Liver (tissue), 9 donors: ENCODE data around the gene ROR1. TPM values are rescaled to one million over a fixed set of nuclear protein-coding genes. Genes with fewer than 3 reads are reported as not detected.

Source experiments
- DNase-seq: peaks from one replicate; pipeline ENCODE4 v3.0.0-alpha.2; 2017; ENCODE audit warnings: low spot score
- H3K27ac ChIP-seq, 2 donors: one replicate each; pipeline ENCODE4 v1.7.0; 2013; ENCODE audit warnings: inconsistent platforms in 2 of 2, low read length in 2 of 2, control low read depth in 1 of 2, low read depth in 1 of 2, mild to moderate bottlenecking in 1 of 2
- H3K27me3 ChIP-seq, 4 donors: one replicate each; pipeline versions ENCODE4 v1.6.1 to v1.7.0; 2013; ENCODE audit warnings: low read length in 3 of 4, inconsistent platforms in 1 of 4, mild to moderate bottlenecking in 1 of 4, moderate library complexity in 1 of 4; ENCODE audit not compliant: control insufficient read depth in 4 of 4, insufficient read depth in 4 of 4
- H3K36me3 ChIP-seq, 4 donors: one replicate each; pipeline versions ENCODE4 v1.6.1 to v1.7.0; 2013; ENCODE audit warnings: low read length in 3 of 4, mild to moderate bottlenecking in 3 of 4, low read depth in 1 of 4, moderate library complexity in 1 of 4; ENCODE audit not compliant: control insufficient read depth in 4 of 4, insufficient read depth in 3 of 4
- H3K4me1 ChIP-seq, 4 donors: one replicate each; pipeline versions ENCODE4 v1.6.1 to v1.7.0; 2013; ENCODE audit warnings: low read length in 3 of 4, mild to moderate bottlenecking in 3 of 4, moderate library complexity in 1 of 4; ENCODE audit not compliant: control insufficient read depth in 4 of 4, insufficient read depth in 4 of 4
- H3K4me3 ChIP-seq, 3 donors: one replicate each; pipeline versions ENCODE4 v1.6.1 to v1.7.0; 2013; ENCODE audit warnings: low read length in 3 of 3, control low read depth in 1 of 3, low read depth in 1 of 3, mild to moderate bottlenecking in 1 of 3
- H3K9ac ChIP-seq, 2 donors: one replicate each; pipeline ENCODE4 v1.7.0; 2013; ENCODE audit warnings: low read length in 2 of 2, mild to moderate bottlenecking in 2 of 2, moderate library complexity in 2 of 2, control low read depth in 1 of 2, low read depth in 1 of 2
- H3K9me3 ChIP-seq, 4 donors: one replicate each; pipeline versions ENCODE4 v1.6.1 to v1.7.0; 2013; ENCODE audit warnings: low read length in 3 of 4; ENCODE audit not compliant: control insufficient read depth in 4 of 4
- ATF3 ChIP-seq: IDR thresholded peaks from 2 replicates; pipeline ENCODE4 v1.6.1; 2016; ENCODE audit warnings: antibody characterized with exemption
- CTCF ChIP-seq: fragments of 150-350 bp; IDR thresholded peaks from 2 replicates; pipeline ENCODE4 v1.5.1; 2017; ENCODE audit warnings: improper control_type of control experiment, low read depth, low read length; ENCODE audit not compliant: missing input control
- EGR1 ChIP-seq, 2 donors: IDR thresholded peaks; 2 replicates each; pipeline ENCODE4 v1.6.1; 2016 to 2018; ENCODE audit warnings: antibody characterized with exemption in 2 of 2, low read depth in 2 of 2
- FOXA1 ChIP-seq: IDR thresholded peaks from 2 replicates; pipeline ENCODE4 v1.6.1; 2016; ENCODE audit warnings: antibody characterized with exemption
- FOXA2 ChIP-seq: IDR thresholded peaks from 2 replicates; pipeline ENCODE4 v1.6.1; 2016; ENCODE audit warnings: antibody characterized with exemption
- GABPA ChIP-seq, 2 donors: IDR thresholded peaks in 1 of 2; conservative IDR thresholded peaks in 1 of 2; 2 replicates each; pipeline ENCODE4 v1.6.1; 2016; ENCODE audit warnings: antibody characterized with exemption in 2 of 2, mild to moderate bottlenecking in 1 of 2, moderate library complexity in 1 of 2
- HNF4A ChIP-seq, 2 donors: conservative IDR thresholded peaks; 2 replicates each; pipeline ENCODE4 v1.6.1; 2016; ENCODE audit warnings: antibody characterized with exemption in 2 of 2, mild to moderate bottlenecking in 2 of 2
- HNF4G ChIP-seq: IDR thresholded peaks from 2 replicates; pipeline ENCODE4 v1.6.1; 2016; ENCODE audit warnings: antibody characterized with exemption
- JUND ChIP-seq, 2 donors: IDR thresholded peaks; 2 replicates each; pipeline ENCODE4 v1.6.1; 2016; ENCODE audit warnings: antibody characterized with exemption in 2 of 2
- MAX ChIP-seq: IDR thresholded peaks from 2 replicates; pipeline ENCODE4 v1.6.1; 2016; ENCODE audit warnings: antibody characterized with exemption
- NR2F2 ChIP-seq: IDR thresholded peaks from 2 replicates; pipeline ENCODE4 v1.6.1; 2016; ENCODE audit warnings: antibody characterized with exemption
- RAD21 ChIP-seq, 2 donors: IDR thresholded peaks; 2 replicates each; pipeline ENCODE4 v1.6.1; 2016; ENCODE audit warnings: antibody characterized with exemption in 2 of 2, mild to moderate bottlenecking in 2 of 2
- REST ChIP-seq: IDR thresholded peaks from 2 replicates; pipeline ENCODE4 v1.6.1; 2016; ENCODE audit warnings: antibody characterized with exemption, mild to moderate bottlenecking
- RXRA ChIP-seq, 2 donors: IDR thresholded peaks; 2 replicates each; pipeline ENCODE4 v1.6.1; 2017 to 2018; ENCODE audit warnings: antibody characterized with exemption in 2 of 2, mild to moderate bottlenecking in 1 of 2
- SP1 ChIP-seq: IDR thresholded peaks from 2 replicates; pipeline ENCODE4 v1.6.1; 2018; ENCODE audit warnings: antibody characterized with exemption, mild to moderate bottlenecking
- TAF1 ChIP-seq: conservative IDR thresholded peaks from 2 replicates; pipeline ENCODE4 v1.6.1; 2016; ENCODE audit warnings: antibody characterized with exemption, mild to moderate bottlenecking
- YY1 ChIP-seq: IDR thresholded peaks from 2 replicates; pipeline ENCODE4 v1.6.1; 2016; ENCODE audit warnings: antibody characterized with exemption, mild to moderate bottlenecking
- ZBTB33 ChIP-seq: IDR thresholded peaks from 2 replicates; pipeline ENCODE4 v1.6.1; 2016; ENCODE audit warnings: antibody characterized with exemption
- WGBS: extraction: QIAGEN DNeasy Blood & Tissue Kit; methylation state at CpG from one replicate; pipeline ENCODE4 v1.1.7; 2013; 5-methylcytosine and 5-hydroxymethylcytosine counted together
- polyA plus RNA-seq, 2 donors: library from polyadenylated mRNA; stranded (reverse) in 1 of 2; unstranded in 1 of 2; fragments of 200-250 nt in 1 of 2; fragments of >200 nt in 1 of 2; fragmentation: Nextera tagmentation in 1 of 2; extraction: Ambion mirVana in 1 of 2; gene quantifications; one replicate each; pipeline versions ENCODE4 v1.2.1 to v1.2.3, GENCODE V29; 2013 to 2015
- total RNA-seq, 2 donors: library from RNA; depleted of rRNA; stranded (reverse); fragments of >200 nt; gene quantifications; one replicate each; pipeline ENCODE4 v1.2.3, GENCODE V29; 2014
- donor health status: healthy.
- donor health status: healthy.
- donor health status: healthy.
- donor health status: healthy.
- donor health status: healthy.

Gene ROR1
- total and polyA plus RNA-seq, 4 donors, result 0.15 to 0.98 (median 0.37) TPM

- DNase-seq, result no peak
- 83% methylated on average over 2 of the region's 2 CpGs for WGBS
- Histone ChIP-seq H3K27me3 (no peaks in the 10 kb centered on the region), H3K36me3 (no peaks in the 10 kb centered on the region), H3K4me3 (no peak overlapping the region), H3K9me3 (no peaks in the 10 kb centered on the region), H3K27ac (no peak overlapping the region), H3K9ac (no peak overlapping the region), H3K4me1 (no peaks in the 10 kb centered on the region)
- TF ChIP-seq CTCF (no peak), REST (no peak), JUND (IDR thresholded peaks at IDR 0.05) (no peak), EGR1 (IDR thresholded peaks at IDR 0.05; ENCODE audit: low read depth in 2 of 2) (no peak), NR2F2 (no peak), TAF1 (no peak), FOXA1 (no peak), ATF3 (no peak), MAX (no peak), GABPA (IDR thresholded peaks at IDR 0.05 in 1 of 2, conservative IDR thresholded peaks at IDR 0.05 in 1 of 2) (no peak), RAD21 (IDR thresholded peaks at IDR 0.05) (no peak), YY1 (no peak), ZBTB33 (no peak), FOXA2 (no peak), SP1 (no peak), HNF4G (no peak), RXRA (IDR thresholded peaks at IDR 0.05) (no peak), HNF4A (conservative IDR thresholded peaks at IDR 0.05) (no peak)
Observed at GRCh38 chr1:64131155-64131554, 357.3 kb downstream of the ROR1 start.

- no peak for DNase-seq
- Histone ChIP-seq H3K4me3 (no peak overlapping the region), H3K36me3 (no peaks in the 10 kb centered on the region), H3K9ac (no peak overlapping the region), H3K27me3 (no peaks in the 10 kb centered on the region), H3K9me3 (no peaks in the 10 kb centered on the region), H3K4me1 (no peaks in the 10 kb centered on the region), H3K27ac (no peak overlapping the region)
- WGBS, result 83% methylated on average over 5 of the region's 5 CpGs
- TF ChIP-seq CTCF (no peak), HNF4G (no peak), JUND (IDR thresholded peaks at IDR 0.05) (no peak), YY1 (no peak), SP1 (no peak), GABPA (IDR thresholded peaks at IDR 0.05 in 1 of 2, conservative IDR thresholded peaks at IDR 0.05 in 1 of 2) (no peak), ZBTB33 (no peak), NR2F2 (no peak), RXRA (IDR thresholded peaks at IDR 0.05) (no peak), ATF3 (no peak), MAX (no peak), RAD21 (IDR thresholded peaks at IDR 0.05) (no peak), FOXA1 (no peak), HNF4A (conservative IDR thresholded peaks at IDR 0.05) (no peak), EGR1 (IDR thresholded peaks at IDR 0.05; ENCODE audit: low read depth in 2 of 2) (no peak), TAF1 (no peak), FOXA2 (no peak)
Observed at GRCh38 chr1:64133036-64133435, 359.2 kb downstream of the ROR1 start.
